Upper lobe of right lung (tissue), 1 donor: ENCODE results near the gene BTN2A1. TPM values are rescaled to one million over a fixed set of nuclear protein-coding genes. Genes with fewer than 3 reads are reported as not detected.
"Not testable (repeated sequence)": the region's sequence is repeated elsewhere in the genome, so short reads cannot be mapped to it uniquely, and the experiment has no call there.

Experiments used
- ATAC-seq: fragments of 200-7000 bp; cut with Tn5 transposase; one replicate; pipeline ENCODE4 v1.9.1; 2020; ENCODE audit warnings: mild to moderate bottlenecking, moderate library complexity
- DNase-seq: peaks from one replicate; pipeline ENCODE4 v3.0.0-alpha.2; 2020
- H3K27ac ChIP-seq: fragments of 200-600 bp; one replicate; pipeline ENCODE4 v1.8.0; 2022
- H3K27me3 ChIP-seq: fragments of 200-600 bp; one replicate; pipeline ENCODE4 v1.8.0; 2022; ENCODE audit warnings: mild to moderate bottlenecking
- H3K36me3 ChIP-seq: fragments of 200-600 bp; one replicate; pipeline ENCODE4 v1.8.0; 2022
- H3K4me1 ChIP-seq: fragments of 200-600 bp; one replicate; pipeline ENCODE4 v1.8.0; 2022
- H3K4me3 ChIP-seq: fragments of 200-600 bp; one replicate; pipeline ENCODE4 v1.8.0; 2022; ENCODE audit warnings: mild to moderate bottlenecking
- H3K9me3 ChIP-seq: fragments of 200-600 bp; one replicate; pipeline ENCODE4 v1.8.0; 2022
- CTCF ChIP-seq: fragments of 200-600 bp; IDR thresholded peaks from one replicate; pipeline ENCODE4 v1.8.0; 2022; ENCODE audit warnings: antibody characterized with exemption
- intact Hi-C: fragments of 100-400 bp; cut with DNase I; formaldehyde crosslinking; loops from one replicate; pipeline ENCODE4 v1.11.0; 2022
- total RNA-seq: library from RNA; stranded (reverse); fragmentation: NEBNext Ultra II Directional; extraction: Animal tissue kit (Norgen Biotek cat#: 25700); gene quantifications from one replicate; pipeline ENCODE4 v1.2.1, GENCODE V29; 2021
- donor health status: DM: no; HTN: yes; CAD: no; lungs with severe emphysema.

Gene BTN2A1
- total RNA-seq, 1 donor from 2014 or later = 26.3 TPM

- Histone ChIP-seq H3K27me3 (no peaks in the 10 kb centered on the region), H3K9me3 (no peaks in the 10 kb centered on the region), H3K36me3 (peaks cover 25% of the 10 kb centered on the region), H3K4me3 (peak overlapping the region; percentile 87), H3K27ac (peak overlapping the region; percentile 97), H3K4me1 (peaks cover 44% of the 10 kb centered on the region)
- DNase-seq = no peak
- no peak for TF ChIP-seq CTCF
- ATAC-seq = peak; percentile 29
- intact Hi-C loops = no loop called here
Measured at GRCh38 chr6:26457264-26457805, 420 bp upstream of the BTN2A1 start.

DNA sequence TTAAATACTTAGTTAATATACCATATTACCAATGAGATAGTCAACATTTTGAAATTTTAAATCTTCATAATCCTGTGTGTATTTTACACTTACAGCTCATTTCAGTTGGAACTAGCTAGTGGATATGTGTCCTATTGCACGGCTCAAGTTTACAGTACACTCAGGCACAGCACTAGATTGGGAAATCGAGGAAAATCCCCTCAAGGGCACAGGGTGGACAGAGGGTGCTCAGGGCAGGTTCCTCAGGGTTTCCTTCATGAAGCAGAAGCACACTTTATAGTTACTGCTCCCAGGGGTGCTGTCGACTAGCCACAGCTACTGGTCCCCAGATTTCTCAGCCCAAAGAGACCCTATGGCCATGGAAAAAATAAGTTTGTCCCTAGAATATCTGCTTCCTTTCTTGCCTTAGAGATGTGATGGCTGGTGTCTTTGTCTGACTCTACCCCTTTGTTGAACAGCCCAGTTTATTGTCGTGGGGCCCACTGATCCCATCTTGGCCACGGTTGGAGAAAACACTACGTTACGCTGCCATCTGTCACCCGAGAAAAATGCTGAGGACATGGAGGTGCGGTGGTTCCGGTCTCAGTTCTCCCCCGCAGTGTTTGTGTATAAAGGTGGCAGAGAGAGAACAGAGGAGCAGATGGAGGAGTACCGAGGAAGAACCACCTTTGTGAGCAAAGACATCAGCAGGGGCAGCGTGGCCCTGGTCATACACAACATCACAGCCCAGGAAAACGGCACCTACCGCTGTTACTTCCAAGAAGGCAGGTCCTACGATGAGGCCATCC is 1.5 kb downstream of the BTN2A1 start:
- peaks cover 44% of the 10 kb centered on the region for H3K36me3 ChIP-seq
- H3K27ac ChIP-seq = no peak overlapping the region
- TF ChIP-seq CTCF = no peak
- intact Hi-C loops = no loop called here
- no peaks in the 10 kb centered on the region for H3K9me3 ChIP-seq
- ATAC-seq = no peak
- no peak for DNase-seq
- peaks cover 46% of the 10 kb centered on the region for H3K4me1 ChIP-seq
- H3K27me3 ChIP-seq = no peaks in the 10 kb centered on the region
- peak overlapping the region; percentile 87 for H3K4me3 ChIP-seq

DNA sequence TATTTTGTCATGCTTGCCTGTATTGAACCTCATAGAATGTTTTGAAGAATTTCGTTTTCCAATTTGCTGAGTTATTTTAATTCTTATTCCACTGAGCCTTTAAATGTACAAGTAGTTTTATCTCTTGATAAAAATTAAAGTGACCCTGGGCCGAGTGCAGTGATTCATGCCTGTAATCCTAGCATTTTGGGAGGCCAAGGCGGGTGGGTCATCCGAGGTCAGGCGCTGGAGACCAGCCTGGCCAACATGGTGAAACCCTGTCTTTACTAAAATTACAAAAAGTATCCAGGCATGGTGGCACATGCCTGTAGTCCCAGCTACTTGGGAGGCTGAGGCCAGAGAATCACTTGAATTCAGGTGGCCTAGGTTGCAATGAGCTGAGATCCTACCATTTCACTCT is 3.6 kb downstream of the BTN2A1 start:
- H3K9me3 ChIP-seq, ATAC-seq, H3K27me3 ChIP-seq, DNase-seq, intact Hi-C loops, H3K27ac ChIP-seq, H3K4me3 ChIP-seq: not testable (repeated sequence)
- peaks cover 46% of the 10 kb centered on the region for H3K4me1 ChIP-seq
- H3K36me3 ChIP-seq = peaks cover 65% of the 10 kb centered on the region

GRCh38 chr6:26464014-26464413 is 6.3 kb downstream of the BTN2A1 start:
- peaks cover 92% of the 10 kb centered on the region for H3K36me3 ChIP-seq
- intact Hi-C loops = no loop called here
- H3K27me3 ChIP-seq = no peaks in the 10 kb centered on the region
- H3K9me3 ChIP-seq = no peaks in the 10 kb centered on the region
- H3K4me3 ChIP-seq = no peak overlapping the region
- H3K27ac ChIP-seq = no peak overlapping the region
- peaks cover 32% of the 10 kb centered on the region for H3K4me1 ChIP-seq
- TF ChIP-seq CTCF = no peak
- DNase-seq (no peak), ATAC-seq (no peak)

GRCh38 chr6:26464416-26465131 is 6.8 kb downstream of the BTN2A1 start:
- no peak for DNase-seq
- Histone ChIP-seq H3K36me3 (peaks cover 95% of the 10 kb centered on the region), H3K4me1 (peaks cover 26% of the 10 kb centered on the region), H3K4me3 (no peak overlapping the region), H3K27me3 (no peaks in the 10 kb centered on the region), H3K9me3 (no peaks in the 10 kb centered on the region), H3K27ac (no peak overlapping the region)
- no peak for TF ChIP-seq CTCF
- no peak for ATAC-seq
- intact Hi-C loops = no loop called here

DNA sequence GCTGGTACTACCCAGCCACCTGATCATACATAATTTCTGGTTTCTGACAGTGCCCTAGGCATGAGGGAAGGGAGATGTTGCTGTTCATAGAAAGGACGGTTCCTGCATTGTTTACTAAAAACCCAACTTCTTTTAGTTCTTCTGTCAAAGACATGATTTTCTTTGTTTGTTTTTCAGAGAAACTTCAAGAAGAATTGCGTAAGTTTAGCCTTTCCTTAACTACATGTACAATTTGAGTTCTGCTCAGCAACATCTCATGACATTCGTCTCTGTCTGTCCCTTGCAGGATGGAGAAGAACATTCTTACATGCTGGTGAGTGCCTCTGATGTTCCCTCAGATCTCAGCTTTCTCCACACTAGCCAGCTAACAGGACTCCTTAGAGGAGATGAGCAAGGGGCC is 8.0 kb downstream of the BTN2A1 start:
- intact Hi-C loops = no loop called here
- TF ChIP-seq CTCF = no peak
- no peak for DNase-seq

More for the DNA sequence above, 8.0 kb downstream of the BTN2A1 start:
- no peak overlapping the region for H3K4me3 ChIP-seq
- no peak overlapping the region for H3K27ac ChIP-seq
- no peaks in the 10 kb centered on the region for H3K27me3 ChIP-seq
- H3K9me3 ChIP-seq = no peaks in the 10 kb centered on the region
- H3K4me1 ChIP-seq = peaks cover 17% of the 10 kb centered on the region
- peaks cover 83% of the 10 kb centered on the region for H3K36me3 ChIP-seq
- ATAC-seq = no peak
